Smooth muscle cell (in vitro differentiated cells): ENCODE results near the gene HK3. TPM values are rescaled to one million over a fixed set of nuclear protein-coding genes. Genes with fewer than 3 reads are reported as not detected.
A peak's percentile ranks its signal among the peaks of the same experiment; 100 is the strongest.

Experiments
- DNase-seq: peaks from one replicate; lab custom pipeline; 2025; ENCODE audit not compliant: unreplicated experiment; lab: John Stamatoyannopoulos, UW
- H2AFZ ChIP-seq: fragments of 200-600 bp; sonication (generic); 2 replicates; pipeline ENCODE4 v1.6.0; 2016; ENCODE audit warnings: antibody characterized with exemption, low read depth, mild to moderate bottlenecking
- H3F3A ChIP-seq: fragments of 200-600 bp; sonication (generic); 2 replicates; pipeline ENCODE4 v1.6.0; 2017; ENCODE audit warnings: antibody characterized with exemption, low read depth
- H3K27ac ChIP-seq: fragments of 200-600 bp; sonication (generic); 2 replicates; pipeline ENCODE4 v1.5.1; 2016; ENCODE audit warnings: low read depth, mild to moderate bottlenecking
- H3K27me3 ChIP-seq: fragments of 200-600 bp; sonication (generic); 2 replicates; pipeline ENCODE4 v1.6.1; 2016; ENCODE audit warnings: low read depth, mild to moderate bottlenecking
- H3K36me3 ChIP-seq: fragments of 200-600 bp; sonication (generic); 2 replicates; pipeline ENCODE4 v1.5.1; 2016; ENCODE audit warnings: low read depth
- H3K4me1 ChIP-seq: fragments of 200-600 bp; sonication (generic); 2 replicates; pipeline ENCODE4 v1.5.1; 2016; ENCODE audit warnings: low read depth
- H3K4me2 ChIP-seq: fragments of 200-600 bp; sonication (generic); 2 replicates; pipeline ENCODE4 v1.6.0; 2016; ENCODE audit warnings: mild to moderate bottlenecking
- H3K4me3 ChIP-seq: fragments of 200-600 bp; sonication (generic); 2 replicates; pipeline ENCODE4 v1.5.1; 2016; ENCODE audit warnings: mild to moderate bottlenecking
- H3K79me2 ChIP-seq: fragments of 200-600 bp; sonication (generic); 2 replicates; pipeline ENCODE4 v1.6.0; 2016; ENCODE audit warnings: low read depth, mild to moderate bottlenecking
- H3K9ac ChIP-seq: fragments of 200-600 bp; sonication (generic); 2 replicates; pipeline ENCODE4 v1.6.0; 2016; ENCODE audit warnings: low read depth
- H3K9me3 ChIP-seq: fragments of 200-600 bp; sonication (generic); replicated peaks from 2 replicates; pipeline ENCODE4 v1.5.1; 2016; ENCODE audit warnings: low read depth
- H4K20me1 ChIP-seq: fragments of 200-600 bp; sonication (generic); 2 replicates; pipeline ENCODE4 v1.6.0; 2016; ENCODE audit warnings: low read depth
- WGBS: methylation state at CpG from one replicate; pipeline ENCODE4 v1.1.7; 2016; ENCODE audit warnings: low lambda C conversion rate; 5-methylcytosine and 5-hydroxymethylcytosine counted together
- polyA plus RNA-seq: library from polyadenylated mRNA; unstranded; fragments of >200 nt; fragmentation: Nextera tagmentation; extraction: Ambion mirVana; gene quantifications from 2 replicates; pipeline ENCODE4 v1.2.1, GENCODE V29; 2016
- total RNA-seq: library from RNA; depleted of rRNA; stranded (reverse); fragments of >200 nt; gene quantifications from 2 replicates; pipeline ENCODE4 v1.2.3, GENCODE V29; 2014
- TF ChIP-seq, protein P1 (sequence below): fragments of 200-600 bp; sonication (generic); IDR thresholded peaks from 2 replicates; pipeline ENCODE4 v1.5.1; 2017; ENCODE audit warnings: borderline replicate concordance, mild to moderate bottlenecking, antibody characterized with exemption; ENCODE audit not compliant: insufficient read depth, poor library complexity, severe bottlenecking

Gene HK3
- total and polyA plus RNA-seq, 2 experiments from 2014 or later = not detected

GRCh38 chr5:176844706-176845391 is 54.3 kb downstream of the HK3 start:
- no peaks in the 10 kb centered on the region for H4K20me1 ChIP-seq
- H3K27me3 ChIP-seq = peaks cover 4% of the 10 kb centered on the region
- no peak overlapping the region for H3K4me3 ChIP-seq
- WGBS = 83% methylated on average over 21 of the region's 21 CpGs
- H3K36me3 ChIP-seq = no peaks in the 10 kb centered on the region
- no peaks in the 10 kb centered on the region for H3F3A ChIP-seq
- H3K79me2 ChIP-seq = no peaks in the 10 kb centered on the region
- H3K9me3 ChIP-seq = no peaks in the 10 kb centered on the region
- no peak overlapping the region for H3K4me2 ChIP-seq
- TF ChIP-seq, protein P1, sequence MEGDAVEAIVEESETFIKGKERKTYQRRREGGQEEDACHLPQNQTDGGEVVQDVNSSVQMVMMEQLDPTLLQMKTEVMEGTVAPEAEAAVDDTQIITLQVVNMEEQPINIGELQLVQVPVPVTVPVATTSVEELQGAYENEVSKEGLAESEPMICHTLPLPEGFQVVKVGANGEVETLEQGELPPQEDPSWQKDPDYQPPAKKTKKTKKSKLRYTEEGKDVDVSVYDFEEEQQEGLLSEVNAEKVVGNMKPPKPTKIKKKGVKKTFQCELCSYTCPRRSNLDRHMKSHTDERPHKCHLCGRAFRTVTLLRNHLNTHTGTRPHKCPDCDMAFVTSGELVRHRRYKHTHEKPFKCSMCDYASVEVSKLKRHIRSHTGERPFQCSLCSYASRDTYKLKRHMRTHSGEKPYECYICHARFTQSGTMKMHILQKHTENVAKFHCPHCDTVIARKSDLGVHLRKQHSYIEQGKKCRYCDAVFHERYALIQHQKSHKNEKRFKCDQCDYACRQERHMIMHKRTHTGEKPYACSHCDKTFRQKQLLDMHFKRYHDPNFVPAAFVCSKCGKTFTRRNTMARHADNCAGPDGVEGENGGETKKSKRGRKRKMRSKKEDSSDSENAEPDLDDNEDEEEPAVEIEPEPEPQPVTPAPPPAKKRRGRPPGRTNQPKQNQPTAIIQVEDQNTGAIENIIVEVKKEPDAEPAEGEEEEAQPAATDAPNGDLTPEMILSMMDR = no peak
- H2AFZ ChIP-seq = no peak overlapping the region
- no peak overlapping the region for H3K9ac ChIP-seq
- no peak overlapping the region for H3K27ac ChIP-seq
- DNase-seq = no peak
- H3K4me1 ChIP-seq = peaks cover 7% of the 10 kb centered on the region

DNA sequence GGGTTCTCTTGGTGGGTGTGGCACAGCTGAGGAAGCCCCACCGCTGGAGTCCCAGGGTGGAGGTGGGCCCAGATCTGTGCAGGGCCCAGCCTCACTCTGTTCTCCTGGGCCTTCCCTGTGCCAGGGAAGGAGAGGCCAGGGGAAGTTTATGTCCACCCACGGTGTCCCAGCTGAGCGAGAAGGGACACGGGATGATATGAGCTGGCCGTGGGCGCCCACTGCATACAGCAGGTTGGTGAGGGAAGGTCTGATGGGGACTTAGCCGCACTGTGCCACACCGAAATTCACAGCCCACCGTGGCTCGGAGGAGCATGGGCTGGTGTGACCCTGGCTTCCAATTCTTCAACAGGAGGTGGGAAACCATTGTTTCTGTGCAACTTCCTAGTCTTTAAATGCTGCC is 54.9 kb downstream of the HK3 start:
- H3K27me3 ChIP-seq = peaks cover 4% of the 10 kb centered on the region
- H3K9me3 ChIP-seq = no peaks in the 10 kb centered on the region
- H3K36me3 ChIP-seq = no peaks in the 10 kb centered on the region
- TF ChIP-seq, protein P1 = no peak
- H2AFZ ChIP-seq = no peak overlapping the region
- no peak overlapping the region for H3K4me3 ChIP-seq
- DNase-seq = no peak
- no peaks in the 10 kb centered on the region for H4K20me1 ChIP-seq
- H3F3A ChIP-seq = no peaks in the 10 kb centered on the region
- no peak overlapping the region for H3K27ac ChIP-seq
- no peaks in the 10 kb centered on the region for H3K79me2 ChIP-seq
- no peak overlapping the region for H3K9ac ChIP-seq
- 89% methylated on average over 10 of the region's 10 CpGs for WGBS
- H3K4me1 ChIP-seq = peaks cover 7% of the 10 kb centered on the region
- H3K4me2 ChIP-seq = no peak overlapping the region

DNA sequence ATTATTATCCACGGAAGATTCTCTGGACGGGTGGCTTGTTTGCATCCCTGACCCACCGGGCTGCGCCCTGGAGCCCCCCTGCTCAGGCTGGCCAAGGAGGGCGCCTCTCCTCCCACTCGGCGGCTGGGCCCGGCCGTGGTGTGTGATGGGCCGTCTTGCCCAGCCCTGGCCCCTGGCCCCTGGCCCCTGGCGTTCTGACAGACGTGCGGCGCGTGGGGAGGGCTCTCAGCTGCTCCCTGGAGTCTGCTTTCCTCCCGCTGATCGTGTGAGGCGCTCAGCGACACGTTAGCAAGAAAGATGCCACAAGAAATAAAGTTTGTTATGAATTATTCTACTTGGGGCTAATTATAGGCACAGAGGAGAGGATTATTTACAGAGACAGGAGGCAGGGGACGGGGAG is 55.5 kb downstream of the HK3 start:
- Histone ChIP-seq H2AFZ (no peak overlapping the region), H3K36me3 (no peaks in the 10 kb centered on the region), H3K9me3 (no peaks in the 10 kb centered on the region), H4K20me1 (no peaks in the 10 kb centered on the region), H3K4me1 (peaks cover 7% of the 10 kb centered on the region), H3K79me2 (no peaks in the 10 kb centered on the region), H3K27ac (no peak overlapping the region), H3K4me2 (no peak overlapping the region), H3K9ac (no peak overlapping the region), H3F3A (no peaks in the 10 kb centered on the region), H3K4me3 (no peak overlapping the region), H3K27me3 (peaks cover 4% of the 10 kb centered on the region)
- WGBS = 85% methylated on average over 15 of the region's 21 CpGs
- TF ChIP-seq, protein P1 = no peak
- DNase-seq = no peak

- Histone ChIP-seq H3K27me3 (peaks cover 23% of the 10 kb centered on the region), H3K4me1 (peaks cover 7% of the 10 kb centered on the region), H3F3A (no peaks in the 10 kb centered on the region), H3K4me3 (no peak overlapping the region), H3K36me3 (no peaks in the 10 kb centered on the region), H3K9me3 (no peaks in the 10 kb centered on the region), H4K20me1 (no peaks in the 10 kb centered on the region), H3K79me2 (no peaks in the 10 kb centered on the region), H3K9ac (no peak overlapping the region), H3K4me2 (no peak overlapping the region), H2AFZ (no peak overlapping the region), H3K27ac (no peak overlapping the region)
- peak; percentile 61 for DNase-seq
- WGBS = 22% methylated on average over 16 of the region's 16 CpGs
- TF ChIP-seq, protein P1 = no peak
Observed at GRCh38 chr5:176837707-176838115, 61.4 kb downstream of the HK3 start.
